C1 segment of cervical spinal cord (tissue), 14 donors: Measurements from ENCODE around the gene HHATL.
"Not testable (repeated sequence)": the region's sequence is repeated elsewhere in the genome, so short reads cannot be mapped to it uniquely, and the experiment has no call there.

ENCODE experiments used
- DNase-seq, 14 donors: peaks; one replicate each; lab custom pipeline; 2025; lab: John Stamatoyannopoulos, UW

HHATL gene

GRCh38 chr3:42734263-42734860 lies 31.8 kb upstream of the HHATL start:
- DNase-seq, result peak in 2 of 14 donors; percentile 54 to 59

GRCh38 chr3:42733501-42734262 lies 31.1 kb upstream of the HHATL start:
- DNase-seq, result peak in 11 of 14 donors; percentile 35 to 88 (median 74)

GRCh38 chr3:42732829-42733459 lies 30.3 kb upstream of the HHATL start:
- DNase-seq, result peak in 4 of 14 donors; percentile 43 to 76 (median 70)

- DNase-seq, result peak in 12 of 14 donors; percentile 14 to 87 (median 80)
Observed at GRCh38 chr3:42732196-42732828, 29.7 kb upstream of the HHATL start.

- no peak for DNase-seq
Observed at GRCh38 chr3:42731476-42732195, 29.0 kb upstream of the HHATL start.

- DNase-seq, result no peak
Observed at GRCh38 chr3:42730706-42731420, 28.3 kb upstream of the HHATL start.

GRCh38 chr3:42730294-42730693 lies 27.7 kb upstream of the HHATL start:
- DNase-seq, result no peak

- peak in 2 of 14 donors; percentile 30 to 49 for DNase-seq
Observed at GRCh38 chr3:42729404-42730145, 27.0 kb upstream of the HHATL start.

GRCh38 chr3:42728668-42729364 lies 26.2 kb upstream of the HHATL start:
- no peak for DNase-seq

- DNase-seq, result peak in 4 of 14 donors; percentile 32 to 53 (median 46)
Observed at GRCh38 chr3:42728056-42728455, 25.5 kb upstream of the HHATL start.

- peak in 5 of 14 donors; percentile 30 to 38 (median 32) for DNase-seq
Observed at GRCh38 chr3:42725454-42725853, 22.9 kb upstream of the HHATL start.

GRCh38 chr3:42723219-42723618 lies 20.6 kb upstream of the HHATL start:
- DNase-seq, result no peak

GRCh38 chr3:42722442-42722841 lies 19.8 kb upstream of the HHATL start:
- DNase-seq, result not testable (repeated sequence)

- peak in 8 of 14 donors; percentile 31 to 72 (median 62) for DNase-seq
Observed at GRCh38 chr3:42721690-42722089, 19.1 kb upstream of the HHATL start.

GRCh38 chr3:42720126-42720525 lies 17.5 kb upstream of the HHATL start:
- no peak for DNase-seq

- no peak for DNase-seq
Observed at GRCh38 chr3:42719002-42719401, 16.4 kb upstream of the HHATL start.

- DNase-seq, result no peak
Observed at GRCh38 chr3:42718338-42718737, 15.7 kb upstream of the HHATL start.

- DNase-seq, result no peak
Observed at GRCh38 chr3:42717306-42717705, 14.7 kb upstream of the HHATL start.

GRCh38 chr3:42714171-42714852 lies 11.7 kb upstream of the HHATL start:
- no peak for DNase-seq
